ENCODE results near the gene FAM3A.

- no peak for TF ChIP-seq CTCF (IDR thresholded peaks at IDR 0.05)
- no peak for TF ChIP-seq SMC3 (IDR thresholded peaks at IDR 0.05; ENCODE audit: low read depth, low read length)
- TF ChIP-seq TAF1 (IDR thresholded peaks at IDR 0.05; ENCODE audit: borderline replicate concordance, low read depth, low read length), result no peak
- TF ChIP-seq PBX3 (IDR thresholded peaks at IDR 0.05), result no peak
- TF ChIP-seq RCOR1 (IDR thresholded peaks at IDR 0.05; ENCODE audit: low read length), result no peak
- TF ChIP-seq MEF2A (IDR thresholded peaks at IDR 0.05; ENCODE audit: borderline replicate concordance, low read depth), result no peak
- TF ChIP-seq EP300 (IDR thresholded peaks at IDR 0.05; ENCODE audit: borderline replicate concordance in 1 of 2, low read depth in 1 of 2, low read length in 1 of 2), result no peak
- TF ChIP-seq POLR2AphosphoS5 (IDR thresholded peaks at IDR 0.05; ENCODE audit: low read depth, low read length), result no peak
- TF ChIP-seq MXI1 (IDR thresholded peaks at IDR 0.05; ENCODE audit: low read depth, low read length), result no peak
Observed at GRCh38 chrX:154548028-154548316, 31.9 kb upstream of the FAM3A start.

Data from SK-N-SH (cell line).